ENCODE measurements around the gene NCKAP5. TPM values are rescaled to one million over a fixed set of nuclear protein-coding genes. Genes with fewer than 3 reads are reported as not detected.

Gene NCKAP5
- total RNA-seq, 1 donor from 2014 or later: not detected

DNA sequence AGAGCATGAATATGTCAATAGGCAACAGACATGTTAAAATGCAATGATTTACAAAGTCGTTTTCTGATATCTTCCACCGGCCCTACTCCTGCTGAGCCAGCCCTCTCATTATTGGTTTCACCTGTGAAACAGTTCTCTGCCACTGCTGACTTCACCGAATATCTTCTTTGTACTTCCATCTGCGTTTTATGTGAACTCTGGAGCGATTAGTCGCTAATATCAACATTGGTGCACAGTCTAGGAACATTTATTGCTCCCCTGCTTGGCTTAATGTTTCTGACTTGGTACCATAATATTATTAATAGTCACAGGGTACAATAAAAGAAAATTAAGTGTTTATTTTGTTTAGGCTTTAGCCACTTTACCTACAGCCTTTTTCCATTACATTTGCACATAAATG, 105.5 kb downstream of the NCKAP5 start:
- intact Hi-C loops (cut with micrococcal nuclease): no loop called here
- Mint-ChIP-seq H3K4me1 (no peaks in the 10 kb centered on the region), H3K4me3 (no peak overlapping the region), H3K9me3 (no peaks in the 10 kb centered on the region), H3K27ac (no peak overlapping the region), H3K36me3 (ENCODE audit: low read depth) (no peaks in the 10 kb centered on the region), H3K27me3 (no peaks in the 10 kb centered on the region)
- no peak for DNase-seq

DNA sequence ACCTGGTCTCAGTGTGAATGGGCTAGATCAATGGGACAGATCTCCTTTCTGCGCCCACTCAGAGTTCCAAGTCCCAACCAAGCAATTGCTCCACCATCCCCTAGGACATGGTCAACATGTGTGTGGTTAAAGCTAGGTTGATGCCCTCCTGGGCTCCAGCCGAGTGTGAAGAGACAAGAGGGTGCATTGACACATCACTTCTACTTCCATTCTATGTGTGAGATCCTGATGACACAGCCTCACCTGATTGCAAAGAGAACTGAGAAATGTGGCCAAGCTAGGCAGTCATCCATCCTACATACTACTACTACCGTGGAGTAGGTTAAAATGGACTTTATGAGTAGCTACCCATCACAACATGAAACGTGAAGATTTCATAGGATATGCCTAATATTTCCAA, 106.8 kb downstream of the NCKAP5 start:
- H3K4me3 Mint-ChIP-seq: no peak overlapping the region
- no peaks in the 10 kb centered on the region for H3K36me3 Mint-ChIP-seq (ENCODE audit: low read depth)
- no peaks in the 10 kb centered on the region for H3K27me3 Mint-ChIP-seq
- H3K27ac Mint-ChIP-seq: no peak overlapping the region
- no peaks in the 10 kb centered on the region for H3K9me3 Mint-ChIP-seq
- no peak for DNase-seq
- intact Hi-C loops (cut with micrococcal nuclease): no loop called here
- H3K4me1 Mint-ChIP-seq: no peaks in the 10 kb centered on the region

DNA sequence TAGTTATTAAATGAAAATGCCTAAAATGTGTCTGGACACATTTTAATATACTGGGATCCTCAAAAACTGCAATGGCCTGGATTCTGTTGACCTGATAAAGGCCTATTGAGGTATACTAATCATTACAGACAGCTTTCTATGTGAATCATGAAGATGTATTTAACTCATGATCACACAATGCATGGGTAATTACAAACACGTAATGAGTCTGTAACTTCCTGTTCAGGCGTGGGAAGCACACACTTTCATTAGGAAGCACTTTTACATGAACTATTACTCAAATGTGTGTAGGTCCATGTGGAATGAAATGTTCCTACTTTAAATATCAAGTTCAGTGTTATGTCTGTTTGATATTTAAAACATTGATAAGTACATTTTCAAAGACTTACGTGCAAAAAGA, 108.7 kb downstream of the NCKAP5 start:
- Mint-ChIP-seq H3K9me3 (no peaks in the 10 kb centered on the region), H3K36me3 (ENCODE audit: low read depth) (no peaks in the 10 kb centered on the region), H3K4me3 (no peak overlapping the region), H3K27me3 (no peaks in the 10 kb centered on the region), H3K27ac (no peak overlapping the region), H3K4me1 (no peaks in the 10 kb centered on the region)
- intact Hi-C loops (cut with micrococcal nuclease): no loop called here
- no peak for DNase-seq

DNA sequence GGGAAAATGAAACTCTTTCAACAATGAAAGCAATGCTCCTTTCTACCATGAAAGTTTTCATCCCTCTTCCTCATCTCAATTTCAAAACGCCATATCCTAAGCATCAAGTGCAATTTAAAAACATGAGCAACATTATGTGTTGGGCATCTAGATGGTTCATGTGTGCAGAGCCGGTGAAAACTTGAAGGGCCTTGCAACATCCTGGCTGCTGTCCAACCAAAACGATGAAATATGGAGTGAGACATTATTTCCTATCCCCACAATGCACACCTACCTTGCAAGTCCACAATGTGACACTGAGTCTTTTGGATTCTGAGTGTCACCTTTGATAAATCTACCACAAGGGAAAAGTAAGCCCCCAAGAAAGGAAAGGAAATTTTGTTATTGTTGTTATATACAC, 110.0 kb downstream of the NCKAP5 start:
- Mint-ChIP-seq H3K4me3 (no peak overlapping the region), H3K27me3 (no peaks in the 10 kb centered on the region), H3K9me3 (no peaks in the 10 kb centered on the region), H3K27ac (no peak overlapping the region), H3K4me1 (no peaks in the 10 kb centered on the region), H3K36me3 (ENCODE audit: low read depth) (no peaks in the 10 kb centered on the region)
- intact Hi-C loops (cut with micrococcal nuclease): no loop called here
- no peak for DNase-seq

DNA sequence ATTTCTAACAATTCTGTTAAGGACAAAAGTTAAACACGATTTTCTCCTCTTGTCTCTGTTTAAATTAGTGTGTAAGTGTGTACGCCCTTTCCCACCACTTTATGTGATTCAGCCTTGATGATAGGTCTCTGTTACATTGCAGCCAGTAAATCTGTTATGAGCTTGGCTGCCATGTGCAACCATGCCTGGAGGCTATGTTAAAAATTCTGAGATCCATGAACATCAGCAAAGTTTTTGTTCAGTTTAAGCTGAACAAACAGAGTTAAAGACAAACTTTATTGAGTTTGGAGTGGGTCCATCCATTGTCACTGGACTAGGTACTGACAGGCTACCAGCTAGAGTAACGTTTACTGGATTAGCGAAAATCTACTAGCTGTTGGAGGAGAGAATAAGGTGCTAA, 110.4 kb downstream of the NCKAP5 start:
- DNase-seq: no peak
- Mint-ChIP-seq H3K4me3 (no peak overlapping the region), H3K27ac (no peak overlapping the region), H3K27me3 (no peaks in the 10 kb centered on the region), H3K4me1 (no peaks in the 10 kb centered on the region), H3K36me3 (ENCODE audit: low read depth) (no peaks in the 10 kb centered on the region), H3K9me3 (no peaks in the 10 kb centered on the region)
- intact Hi-C loops (cut with micrococcal nuclease): no loop called here

DNA sequence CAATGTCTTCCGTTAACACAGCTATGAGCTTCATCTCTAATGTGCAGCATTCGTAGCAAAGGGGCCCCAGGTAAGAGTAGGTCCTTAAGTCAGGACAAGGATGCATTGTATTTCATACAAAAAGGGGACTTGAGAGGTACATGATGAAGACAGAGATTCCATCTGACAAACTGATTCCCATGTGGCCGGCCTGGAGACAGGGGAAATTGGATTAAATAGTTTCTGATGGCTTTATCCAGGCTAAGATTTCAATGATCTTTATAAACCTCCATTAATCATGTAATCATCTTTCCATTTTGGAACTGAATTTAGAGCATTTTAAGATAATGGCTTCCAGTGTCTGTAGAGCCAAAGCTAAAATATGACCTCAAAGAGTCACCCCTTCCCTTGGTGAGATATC, 111.3 kb downstream of the NCKAP5 start:
- DNase-seq: no peak
- no peak overlapping the region for H3K27ac Mint-ChIP-seq
- H3K4me3 Mint-ChIP-seq: no peak overlapping the region
- intact Hi-C loops (cut with micrococcal nuclease): no loop called here
- no peaks in the 10 kb centered on the region for H3K9me3 Mint-ChIP-seq
- no peaks in the 10 kb centered on the region for H3K27me3 Mint-ChIP-seq
- no peaks in the 10 kb centered on the region for H3K36me3 Mint-ChIP-seq (ENCODE audit: low read depth)
- no peaks in the 10 kb centered on the region for H3K4me1 Mint-ChIP-seq

DNA sequence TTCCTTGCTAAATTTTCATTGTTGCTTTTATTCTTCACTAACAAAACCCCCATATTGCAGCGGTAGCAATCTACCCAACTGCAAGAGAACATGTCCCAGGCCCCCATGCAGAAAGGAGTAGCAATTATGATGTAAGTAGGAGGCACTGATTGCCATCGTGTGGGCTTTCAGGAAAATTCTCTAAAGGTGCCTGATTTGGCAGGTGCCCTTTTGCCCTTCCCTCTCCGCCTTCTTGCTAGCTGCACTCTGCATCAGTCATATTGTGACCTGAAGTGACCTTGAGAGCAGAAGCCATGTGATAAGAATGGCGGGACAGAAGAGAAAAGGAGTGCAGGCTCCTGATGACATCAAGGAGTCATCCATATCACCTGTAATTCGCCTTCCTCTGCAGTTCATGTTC, 112.1 kb downstream of the NCKAP5 start:
- H3K27me3 Mint-ChIP-seq: no peaks in the 10 kb centered on the region
- no peak for DNase-seq
- H3K27ac Mint-ChIP-seq: no peak overlapping the region
- H3K9me3 Mint-ChIP-seq: no peaks in the 10 kb centered on the region
- H3K4me3 Mint-ChIP-seq: no peak overlapping the region
- intact Hi-C loops (cut with micrococcal nuclease): no loop called here
- no peaks in the 10 kb centered on the region for H3K36me3 Mint-ChIP-seq (ENCODE audit: low read depth)
- no peaks in the 10 kb centered on the region for H3K4me1 Mint-ChIP-seq

DNA sequence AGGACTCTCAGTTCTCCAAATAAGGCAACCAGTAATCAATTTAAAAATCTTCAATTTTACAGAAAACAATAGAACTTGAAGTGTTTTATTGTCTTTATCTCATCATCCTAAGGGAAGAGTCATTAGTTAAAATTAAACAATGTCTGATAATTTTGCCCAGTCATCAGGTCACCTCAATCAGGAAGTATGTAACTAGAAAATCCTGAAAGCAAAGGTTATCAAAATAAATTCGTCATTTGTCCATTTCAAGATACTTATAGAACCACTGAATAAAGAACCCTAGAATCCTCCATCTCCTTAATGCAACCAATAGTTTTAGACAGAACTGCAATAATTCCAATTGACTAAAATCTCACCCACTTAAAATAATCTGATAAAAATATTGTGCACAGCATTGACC, 115.2 kb downstream of the NCKAP5 start:
- H3K27ac Mint-ChIP-seq: no peak overlapping the region
- H3K27me3 Mint-ChIP-seq: no peaks in the 10 kb centered on the region
- H3K36me3 Mint-ChIP-seq (ENCODE audit: low read depth): no peaks in the 10 kb centered on the region
- intact Hi-C loops (cut with micrococcal nuclease): no loop called here
- H3K4me1 Mint-ChIP-seq: no peaks in the 10 kb centered on the region
- no peaks in the 10 kb centered on the region for H3K9me3 Mint-ChIP-seq
- H3K4me3 Mint-ChIP-seq: no peak overlapping the region
- DNase-seq: no peak

DNA sequence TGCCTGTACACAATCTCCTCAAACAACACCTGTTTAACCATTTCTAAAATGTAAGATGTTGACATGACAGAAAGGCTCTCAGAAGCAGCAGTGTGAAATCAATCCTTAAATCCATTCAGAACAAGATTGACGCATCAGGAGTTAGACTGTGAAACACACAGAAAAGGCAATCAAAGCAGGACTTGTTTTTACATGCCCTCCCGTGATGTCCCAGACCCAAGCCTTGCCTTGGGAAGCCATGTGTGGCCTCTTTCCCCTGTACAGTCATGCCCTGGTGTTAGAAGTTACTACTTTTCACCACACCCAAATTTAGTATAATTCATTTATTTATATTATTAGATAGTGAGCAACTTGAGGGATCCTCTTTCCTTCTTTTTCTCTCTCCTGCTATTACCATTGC, 115.7 kb downstream of the NCKAP5 start:
- DNase-seq: no peak
- intact Hi-C loops (cut with micrococcal nuclease): no loop called here
- H3K4me1 Mint-ChIP-seq: no peaks in the 10 kb centered on the region

DNA sequence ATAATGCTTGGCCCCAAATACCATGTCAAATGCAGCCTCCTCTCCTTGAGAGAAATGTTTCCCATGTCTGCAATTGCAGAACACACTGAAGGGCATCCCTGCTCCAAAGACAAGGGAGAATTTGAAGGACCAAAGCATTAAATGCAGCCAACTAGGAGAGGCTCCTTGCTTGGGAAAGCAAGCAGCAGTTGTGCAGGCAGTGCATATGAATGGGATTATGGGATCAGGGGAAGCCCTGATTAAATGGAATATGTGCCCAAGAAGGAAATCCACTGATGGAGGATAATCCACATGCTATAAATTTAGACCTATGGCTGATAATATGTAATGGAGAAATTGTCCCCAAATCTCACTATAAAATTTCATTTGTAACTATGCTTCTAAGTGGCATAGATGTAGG, 116.1 kb downstream of the NCKAP5 start:
- Mint-ChIP-seq H3K4me1 (no peaks in the 10 kb centered on the region), H3K27me3 (no peaks in the 10 kb centered on the region), H3K4me3 (no peak overlapping the region), H3K36me3 (ENCODE audit: low read depth) (no peaks in the 10 kb centered on the region), H3K27ac (no peak overlapping the region), H3K9me3 (no peaks in the 10 kb centered on the region)
- no peak for DNase-seq
- intact Hi-C loops (cut with micrococcal nuclease): no loop called here

More for the DNA sequence above, 115.7 kb downstream of the NCKAP5 start:
- Mint-ChIP-seq H3K27ac (no peak overlapping the region), H3K4me3 (no peak overlapping the region), H3K27me3 (no peaks in the 10 kb centered on the region), H3K9me3 (no peaks in the 10 kb centered on the region), H3K36me3 (ENCODE audit: low read depth) (no peaks in the 10 kb centered on the region)

DNA sequence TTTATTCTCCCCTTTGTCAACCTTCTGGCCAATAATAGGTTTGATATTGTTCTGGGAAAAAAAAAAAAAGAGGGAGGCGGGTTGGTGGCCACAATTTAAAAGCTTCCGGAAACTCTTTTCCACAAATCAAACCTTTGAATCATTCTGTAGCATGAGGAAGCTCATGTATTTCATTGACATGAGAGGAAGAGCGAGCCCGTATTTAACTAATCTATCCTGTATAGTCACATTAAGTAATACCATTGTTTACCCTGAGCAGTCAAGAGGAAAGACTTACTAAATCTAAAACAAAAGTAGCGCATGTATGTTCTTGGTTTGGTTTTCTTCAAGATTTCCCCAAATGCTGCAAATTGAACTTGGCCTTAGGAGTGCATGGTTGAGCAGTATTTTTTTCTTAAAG, 120.1 kb downstream of the NCKAP5 start:
- DNase-seq: no peak
- intact Hi-C loops (cut with micrococcal nuclease): no loop called here
- Mint-ChIP-seq H3K27me3 (no peaks in the 10 kb centered on the region), H3K4me3 (no peak overlapping the region), H3K9me3 (no peaks in the 10 kb centered on the region), H3K27ac (no peak overlapping the region), H3K4me1 (no peaks in the 10 kb centered on the region), H3K36me3 (ENCODE audit: low read depth) (no peaks in the 10 kb centered on the region)

DNA sequence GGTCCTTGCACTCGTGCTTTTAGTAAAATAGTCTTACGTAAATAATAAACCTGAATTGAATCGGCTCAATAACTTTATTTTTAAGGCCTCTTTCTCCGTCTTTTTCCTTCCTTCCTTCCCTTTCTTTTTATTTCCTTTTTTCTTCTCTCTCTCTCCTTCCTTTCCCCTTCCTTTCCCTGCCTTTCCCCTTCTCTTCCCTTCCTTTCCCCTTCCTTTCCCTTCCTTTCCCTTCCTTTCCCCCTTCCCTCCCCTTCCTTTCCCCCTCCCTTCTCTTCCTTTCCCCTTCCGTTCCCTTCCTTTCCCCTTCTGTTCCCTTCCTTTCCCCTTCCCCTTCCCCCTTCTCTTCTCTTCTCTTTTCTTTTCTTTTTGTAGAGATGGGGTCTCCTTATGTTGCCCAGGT, 121.0 kb downstream of the NCKAP5 start:
- H3K36me3 Mint-ChIP-seq (ENCODE audit: low read depth): no peaks in the 10 kb centered on the region
- no peaks in the 10 kb centered on the region for H3K4me1 Mint-ChIP-seq
- H3K27ac Mint-ChIP-seq: no peak overlapping the region
- DNase-seq: no peak
- no peaks in the 10 kb centered on the region for H3K9me3 Mint-ChIP-seq
- H3K4me3 Mint-ChIP-seq: no peak overlapping the region
- intact Hi-C loops (cut with micrococcal nuclease): no loop called here
- no peaks in the 10 kb centered on the region for H3K27me3 Mint-ChIP-seq

DNA sequence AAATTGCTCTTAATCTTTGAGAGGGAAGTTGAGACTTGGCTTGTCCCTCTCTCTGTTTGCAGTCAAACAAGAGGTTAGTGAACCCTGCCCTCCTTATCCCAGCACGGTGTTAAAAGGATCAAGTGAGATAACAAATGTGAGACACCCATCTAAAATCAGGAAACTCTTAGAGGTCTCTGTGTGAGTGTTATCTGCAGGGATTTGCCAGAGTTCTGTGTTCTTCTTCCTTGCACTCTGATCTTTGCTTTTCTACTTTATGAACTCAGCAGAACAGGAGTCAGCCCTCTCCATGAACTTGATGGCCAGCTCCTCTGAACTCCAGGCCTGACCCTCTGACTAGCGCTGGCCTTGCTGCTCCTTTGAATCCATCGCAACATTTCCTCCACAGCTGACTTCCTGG, 123.8 kb downstream of the NCKAP5 start:
- H3K36me3 Mint-ChIP-seq (ENCODE audit: low read depth): no peaks in the 10 kb centered on the region
- peaks cover 3% of the 10 kb centered on the region for H3K9me3 Mint-ChIP-seq

DNA sequence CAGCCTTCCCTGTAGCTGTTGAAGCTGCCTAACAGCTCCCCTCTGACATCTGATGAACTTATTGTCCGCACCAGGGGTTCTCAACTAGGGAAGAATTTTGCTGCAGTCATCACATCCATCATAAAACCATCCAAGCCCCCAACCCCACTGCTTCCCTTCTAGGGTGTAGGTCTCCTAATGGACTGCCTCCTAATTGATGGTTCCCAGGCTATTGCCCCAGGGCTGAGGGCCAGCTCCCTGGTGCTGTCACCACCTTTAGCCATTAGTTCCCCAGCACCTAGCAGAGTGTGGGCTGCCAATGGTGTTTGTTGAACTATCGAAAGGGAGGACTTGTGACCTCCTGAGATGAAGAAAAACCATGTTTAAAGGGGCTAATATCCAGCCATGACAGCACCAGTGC, 125.9 kb downstream of the NCKAP5 start:
- peaks cover 3% of the 10 kb centered on the region for H3K9me3 Mint-ChIP-seq
- H3K4me3 Mint-ChIP-seq: no peak overlapping the region
- no peaks in the 10 kb centered on the region for H3K27me3 Mint-ChIP-seq
- intact Hi-C loops (cut with micrococcal nuclease): no loop called here
- no peaks in the 10 kb centered on the region for H3K36me3 Mint-ChIP-seq (ENCODE audit: low read depth)
- no peak for DNase-seq
- H3K27ac Mint-ChIP-seq: no peak overlapping the region
- no peaks in the 10 kb centered on the region for H3K4me1 Mint-ChIP-seq

More for the DNA sequence above, 123.8 kb downstream of the NCKAP5 start:
- Mint-ChIP-seq H3K27me3 (no peaks in the 10 kb centered on the region), H3K4me1 (no peaks in the 10 kb centered on the region), H3K27ac (no peak overlapping the region), H3K4me3 (no peak overlapping the region)
- intact Hi-C loops (cut with micrococcal nuclease): no loop called here
- DNase-seq: no peak

DNA sequence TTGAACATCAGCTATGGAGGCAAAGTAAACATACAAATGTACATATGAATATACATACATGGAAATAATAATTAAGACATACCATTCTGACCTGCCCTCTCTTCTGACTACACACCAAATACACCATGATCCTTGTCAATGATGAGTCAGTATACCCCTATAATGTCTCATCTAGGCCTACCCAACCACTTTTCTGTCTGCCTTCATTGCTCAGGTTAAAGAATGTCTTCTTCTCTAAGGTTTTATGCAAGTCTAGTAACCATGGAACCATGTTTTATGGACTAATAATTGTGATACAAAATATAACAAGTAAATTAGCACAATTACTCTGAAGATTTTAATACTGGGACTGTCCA, 128.7 kb downstream of the NCKAP5 start:
- no peak for DNase-seq

More for the DNA sequence above, 128.7 kb downstream of the NCKAP5 start:
- no peaks in the 10 kb centered on the region for H3K4me1 Mint-ChIP-seq
- H3K36me3 Mint-ChIP-seq (ENCODE audit: low read depth): no peaks in the 10 kb centered on the region
- H3K9me3 Mint-ChIP-seq: peaks cover 3% of the 10 kb centered on the region
- intact Hi-C loops (cut with micrococcal nuclease): no loop called here
- no peak overlapping the region for H3K27ac Mint-ChIP-seq
- H3K4me3 Mint-ChIP-seq: no peak overlapping the region
- no peaks in the 10 kb centered on the region for H3K27me3 Mint-ChIP-seq

Measured in activated CD4-positive, alpha-beta T cell treated with anti-CD3 and anti-CD28 coated beads, Interleukin-2, amount 10 ng/mL, durations not matched to agents 24 days and 14 days (primary cell).